HCT116 (cell line): ENCODE results near the gene SAMD4A. TPM values are rescaled to one million over a fixed set of nuclear protein-coding genes. Genes with fewer than 3 reads are reported as not detected.

Experiments used
- ATAC-seq: fragments of 200-7000 bp; cut with Tn5 transposase; 2 replicates; pipeline ENCODE4 v1.9.1; 2020; ENCODE audit warnings: mild to moderate bottlenecking, moderate library complexity
- BruUV-seq: library from RNA; stranded (reverse); fragments of 400-500 nt; replicated peaks from 2 replicates; lab custom pipeline; 2021; lab: Mats Ljungman, UMichigan
- CTCF ChIA-PET: fragments of 300-600 bp; sonication (Branson Sonifier 250); formaldehyde crosslinking; loops from one replicate; lab custom pipeline; 2021; ENCODE audit warnings: antibody characterized with exemption; lab: Charles Lee
- POLR2A ChIA-PET: fragments of 300-600, 350-600 bp; sonication (Branson Sonifier 250); formaldehyde crosslinking; loops from one replicate; lab custom pipeline; 2021; ENCODE audit warnings: antibody characterized with exemption; lab: Charles Lee
- RAD21 ChIA-PET, 2 experiments: fragments of 300-600 bp; sonication (Branson Sonifier 250); formaldehyde crosslinking; loops; one replicate each; lab custom pipeline; 2023; ENCODE audit warnings: low total read pairs in 2 of 2; ENCODE audit not compliant: uncharacterized antibody in 2 of 2, unreplicated experiment in 2 of 2, low non-redundant PET in 1 of 2; lab: Charles Lee
- DNase-seq: peaks from one replicate; pipeline ENCODE4 v3.0.0-alpha.2; 2010; ENCODE audit warnings: low read depth, low spot score
- H2AFZ ChIP-seq: fragments of 200-600 bp; shearing (Covaris generic), sonication (generic); 2 replicates; pipeline ENCODE4 v1.6.1; 2017; ENCODE audit warnings: low read depth, mixed run types, mixed read lengths, antibody characterized with exemption, low read length; ENCODE audit not compliant: poor library complexity, severe bottlenecking
- H3K27ac ChIP-seq: 2 replicates; pipeline ENCODE4 v1.5.1; 2012; ENCODE audit warnings: low read depth, low read length
- H3K27me3 ChIP-seq: fragments of 200-600 bp; sonication (generic); 2 replicates; pipeline ENCODE4 v1.6.1; 2016; ENCODE audit warnings: mixed run types, low read length, mixed read lengths; ENCODE audit not compliant: insufficient read depth
- H3K36me3 ChIP-seq, 2 experiments: fragments of 200-500 bp in 1 of 2; fragments of 200-600 bp in 1 of 2; sonication (Bioruptor generic) in 1 of 2; sonication (generic) in 1 of 2; 2 replicates each; pipeline versions ENCODE4 v1.5.1 to v1.6.1; 2014 to 2016; ENCODE audit warnings: low read length in 2 of 2, inconsistent platforms in 1 of 2, mixed read lengths in 1 of 2, mixed run types in 1 of 2; ENCODE audit not compliant: insufficient read depth in 2 of 2, control insufficient read depth in 1 of 2
- H3K4me1 ChIP-seq, 2 experiments: fragments of 200-600 bp in 1 of 2; sonication (generic) in 1 of 2; 2 replicates each; pipeline versions ENCODE4 v1.5.1 to v1.6.1; 2012 to 2017; ENCODE audit warnings: low read length in 2 of 2, inconsistent platforms in 1 of 2, mild to moderate bottlenecking in 1 of 2, mixed read lengths in 1 of 2, mixed run types in 1 of 2, moderate library complexity in 1 of 2; ENCODE audit not compliant: insufficient read depth in 2 of 2, control insufficient read depth in 1 of 2
- H3K4me2 ChIP-seq: fragments of 200-600 bp; sonication (generic); 2 replicates; pipeline ENCODE4 v1.6.1; 2017; ENCODE audit warnings: mixed run types, low read length, mixed read lengths
- H3K4me3 ChIP-seq, 2 experiments: fragments of 200-600 bp in 1 of 2; sonication (generic) in 1 of 2; replicated peaks in 1 of 2; 2 replicates each; pipeline ENCODE4 v1.5.1; 2011 to 2016; ENCODE audit warnings: low read length in 2 of 2, control low read depth in 1 of 2, low read depth in 1 of 2, mild to moderate bottlenecking in 1 of 2, mixed read lengths in 1 of 2, mixed run types in 1 of 2
- H3K79me2 ChIP-seq: fragments of 200-600 bp; sonication (generic); 2 replicates; pipeline ENCODE4 v1.6.1; 2017; ENCODE audit warnings: mild to moderate bottlenecking, mixed run types, low read length, moderate library complexity, mixed read lengths; ENCODE audit not compliant: insufficient read depth
- H3K9ac ChIP-seq: fragments of 200-600 bp; sonication (generic); 2 replicates; pipeline ENCODE4 v1.6.1; 2016; ENCODE audit warnings: low read length, mixed read lengths
- H3K9me2 ChIP-seq: fragments of 200-600 bp; sonication (generic), shearing (Covaris generic); 2 replicates; pipeline ENCODE4 v1.6.1; 2017; ENCODE audit warnings: mixed run types, mild to moderate bottlenecking, moderate library complexity; ENCODE audit not compliant: insufficient read depth
- H3K9me3 ChIP-seq, 2 experiments: fragments of 200-500 bp in 1 of 2; fragments of 200-600 bp in 1 of 2; sonication (Bioruptor generic) in 1 of 2; sonication (generic) in 1 of 2; 2 replicates each; pipeline ENCODE4 v1.6.1; 2014 to 2017; ENCODE audit warnings: low read length in 2 of 2, mixed read lengths in 2 of 2, inconsistent platforms in 1 of 2, low read depth in 1 of 2, mild to moderate bottlenecking in 1 of 2, mixed run types in 1 of 2, moderate library complexity in 1 of 2; ENCODE audit not compliant: control insufficient read depth in 1 of 2, insufficient read depth in 1 of 2
- H4K20me1 ChIP-seq: fragments of 200-600 bp; sonication (generic), shearing (Covaris generic); 2 replicates; pipeline ENCODE4 v1.6.1; 2017; ENCODE audit warnings: mixed run types, mild to moderate bottlenecking, moderate library complexity; ENCODE audit not compliant: insufficient read depth
- CEBPB ChIP-seq: IDR thresholded peaks from 2 replicates; pipeline ENCODE4 v1.6.1; 2012; ENCODE audit warnings: low read depth
- FOSL1 ChIP-seq: IDR thresholded peaks from 2 replicates; pipeline ENCODE4 v1.6.1; 2012; ENCODE audit warnings: low read depth
- POLR2AphosphoS5 ChIP-seq: IDR thresholded peaks from 2 replicates; pipeline ENCODE4 v1.6.1; 2011; ENCODE audit warnings: mild to moderate bottlenecking, low read depth, low read length, moderate library complexity
- SIN3A ChIP-seq: IDR thresholded peaks from 2 replicates; pipeline ENCODE4 v1.6.1; 2012; ENCODE audit warnings: low read depth
- SP1 ChIP-seq: IDR thresholded peaks from 2 replicates; pipeline ENCODE4 v1.6.1; 2012; ENCODE audit warnings: low read depth
- TCF7L2 ChIP-seq: IDR thresholded peaks from 2 replicates; pipeline ENCODE4 v1.7.0; 2011; ENCODE audit warnings: borderline replicate concordance, inconsistent platforms; ENCODE audit not compliant: insufficient read depth, insufficient read length; ENCODE audit errors: extremely low read depth
- YY1 ChIP-seq: IDR thresholded peaks from 2 replicates; pipeline ENCODE4 v1.6.1; 2011; ENCODE audit warnings: low read length, low read depth, moderate library complexity, mild to moderate bottlenecking; ENCODE audit not compliant: insufficient replicate concordance; ENCODE audit errors: extremely low read depth
- ZBTB33 ChIP-seq: IDR thresholded peaks from 2 replicates; pipeline ENCODE4 v1.6.1; 2011; ENCODE audit warnings: mild to moderate bottlenecking, low read length, moderate library complexity; ENCODE audit not compliant: insufficient replicate concordance; ENCODE audit errors: extremely low read depth
- ZNF274 ChIP-seq: fragments of 200-500 bp; sonication (Bioruptor generic); IDR thresholded peaks from 2 replicates; pipeline ENCODE4 v1.6.1; 2014; ENCODE audit warnings: mild to moderate bottlenecking, low read depth, low read length, inconsistent platforms
- intact Hi-C: fragments of 100-400 bp; cut with micrococcal nuclease; formaldehyde crosslinking; loops from 2 replicates; pipeline ENCODE4 v1.10.0; 2022
- total RNA-seq: library from RNA; stranded (reverse); gene quantifications from one replicate; pipeline ENCODE4 v1.2.1, GENCODE V29; 2021; ENCODE audit not compliant: unreplicated experiment
- TF ChIP-seq, protein P1 (sequence below): IDR thresholded peaks from 2 replicates; pipeline ENCODE4 v1.6.1; 2012
- TF ChIP-seq, protein P2 (sequence below): IDR thresholded peaks from 2 replicates; pipeline ENCODE4 v1.6.1; 2012; ENCODE audit warnings: low read depth

The SAMD4A gene
- total RNA-seq, 1 experiment from 2014 or later: 9.0 TPM

DNA sequence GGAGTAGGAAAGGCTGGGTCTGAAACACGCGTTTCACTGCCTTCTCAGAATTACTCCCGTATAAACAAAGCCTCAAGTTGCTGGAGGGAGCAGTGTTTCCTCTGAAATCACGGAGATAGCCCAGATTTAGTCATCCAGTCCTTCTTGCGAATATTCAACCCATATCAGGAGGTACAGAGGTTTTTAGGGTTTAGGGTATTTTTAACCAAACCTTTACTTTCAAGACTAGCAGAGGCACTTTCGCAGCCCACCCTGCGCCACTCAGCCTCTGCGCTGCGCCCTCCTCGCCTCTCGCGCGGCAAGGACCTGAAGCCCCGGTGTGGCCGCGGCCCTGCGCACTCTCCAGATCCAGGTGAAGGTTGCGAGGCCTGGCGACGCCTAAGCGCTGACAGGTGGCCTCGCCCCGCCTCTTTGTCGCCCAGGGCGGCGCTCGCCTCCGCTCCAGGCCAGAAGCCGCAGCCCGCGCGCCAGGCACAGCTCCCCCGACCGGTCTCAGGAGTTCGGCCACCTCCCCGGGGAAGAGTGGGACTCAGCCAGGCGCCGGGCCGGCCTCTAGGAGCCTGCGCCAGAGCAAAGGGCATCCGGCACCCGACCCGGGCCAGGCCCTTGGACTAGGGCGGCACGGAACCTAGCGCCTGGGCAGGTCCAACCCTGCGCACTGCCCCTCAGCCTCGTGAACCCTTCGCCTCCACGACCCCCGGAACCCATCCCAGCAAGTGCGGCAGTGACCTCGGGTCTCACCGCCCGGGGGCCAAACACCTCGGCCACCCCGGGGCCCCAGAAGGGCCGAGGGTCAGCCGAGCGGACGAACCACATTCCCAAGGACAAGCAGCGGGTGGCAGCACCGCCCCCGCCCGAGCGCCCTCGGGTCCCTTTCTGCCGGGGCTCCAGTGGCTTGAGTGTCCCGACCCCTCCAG, 1.8 kb upstream of the SAMD4A start (continued):
- no peak for TF ChIP-seq ZBTB33
- no peak for TF ChIP-seq ZNF274
- TF ChIP-seq TCF7L2: peak; percentile 41
- TF ChIP-seq FOSL1: no peak
- peak; percentile 66; the same call in 1 of the 2 replicates for TF ChIP-seq SIN3A

DNA sequence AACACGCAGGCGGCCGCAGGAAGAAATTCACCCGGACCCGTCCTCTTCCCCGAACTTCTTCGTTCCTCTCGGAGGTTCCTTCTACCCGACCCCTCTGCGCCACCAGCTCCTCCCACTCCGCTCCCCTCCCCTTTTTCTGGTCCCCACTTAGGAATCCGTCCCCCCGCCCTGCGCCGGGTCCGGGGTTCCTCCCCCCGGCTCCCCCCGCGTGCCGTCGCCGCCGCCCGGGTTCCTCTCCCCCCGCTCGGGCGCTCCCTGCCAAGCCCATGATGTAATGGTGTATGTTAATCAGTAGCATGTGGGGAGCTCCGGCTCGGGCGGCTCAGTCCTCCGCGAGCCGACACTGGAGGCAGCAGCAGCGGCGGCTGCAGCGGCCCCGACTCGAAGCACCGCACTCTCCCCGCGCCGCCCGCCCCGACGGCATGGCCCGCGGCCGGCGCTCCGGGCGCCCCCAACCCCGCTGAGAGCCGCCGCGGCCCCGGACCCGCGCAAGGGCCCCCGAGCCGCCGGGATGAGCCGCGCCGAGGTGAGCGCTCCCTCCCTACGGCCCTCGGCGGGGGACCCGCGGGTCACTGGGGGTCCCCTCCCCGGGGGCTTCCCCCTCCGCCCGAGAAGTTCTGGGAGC, 1.0 kb upstream of the SAMD4A start:
- Histone ChIP-seq H3K79me2 (peaks cover 11% of the 10 kb centered on the region; the same call in 1 of the 2 replicates), H3K4me1 (peaks cover 10 to 46% of the 10 kb centered on the region in 2 experiments), H3K4me2 (peak overlapping the region; percentile 96), H3K4me3 (peak overlapping the region; percentile 61 to 73), H3K9me2 (no peaks in the 10 kb centered on the region), H3K9ac (peak overlapping the region; percentile 76), H2AFZ (peak overlapping the region; percentile 79), H3K9me3 (no peaks in the 10 kb centered on the region), H3K36me3 (no peaks in the 10 kb centered on the region; a peak in 1 of 4 replicates), H3K27me3 (no peaks in the 10 kb centered on the region), H4K20me1 (no peaks in the 10 kb centered on the region), H3K27ac (peak overlapping the region; percentile 74)
- POLR2A ChIA-PET: interaction anchor here (0.9 to 3.8 kb wide), 4 partner anchors 17 to 208 kb away, joined by 5 to 24 read pairs (median 6); partner anchors contain the start of gene CGRRF1
- ATAC-seq: peak; percentile 51
- no peak for DNase-seq
- BruUV-seq: no TSS peak
- CTCF ChIA-PET: interaction anchor here (1.3 to 5.4 kb wide), 4 partner anchors 125 to 239 kb away, joined by 3 to 131 read pairs (median 26); no protein-coding TSS in a partner anchor
- RAD21 ChIA-PET: interaction anchor here (1.1 to 3.0 kb wide), 3 partner anchors 126 to 208 kb away, joined by 3 to 16 read pairs (median 10); no protein-coding TSS in a partner anchor
- intact Hi-C loops: loop anchor here (2.0 to 5.0 kb wide), 2 partner anchors 86 to 327 kb away; no protein-coding TSS in a partner anchor
- TF ChIP-seq YY1 (peak; percentile 26), ZBTB33 (no peak), SIN3A (peak; percentile 42; the same call in 1 of the 2 replicates), POLR2AphosphoS5 (peak; percentile 10; the same call in 1 of the 2 replicates), TCF7L2 (peak; percentile 5), SP1 (peak; percentile 30; the same call in 1 of the 2 replicates), CEBPB (no peak), FOSL1 (no peak)
- TF ChIP-seq, protein P1, sequence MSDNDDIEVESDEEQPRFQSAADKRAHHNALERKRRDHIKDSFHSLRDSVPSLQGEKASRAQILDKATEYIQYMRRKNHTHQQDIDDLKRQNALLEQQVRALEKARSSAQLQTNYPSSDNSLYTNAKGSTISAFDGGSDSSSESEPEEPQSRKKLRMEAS: peak; percentile 69
- TF ChIP-seq, protein P2, sequence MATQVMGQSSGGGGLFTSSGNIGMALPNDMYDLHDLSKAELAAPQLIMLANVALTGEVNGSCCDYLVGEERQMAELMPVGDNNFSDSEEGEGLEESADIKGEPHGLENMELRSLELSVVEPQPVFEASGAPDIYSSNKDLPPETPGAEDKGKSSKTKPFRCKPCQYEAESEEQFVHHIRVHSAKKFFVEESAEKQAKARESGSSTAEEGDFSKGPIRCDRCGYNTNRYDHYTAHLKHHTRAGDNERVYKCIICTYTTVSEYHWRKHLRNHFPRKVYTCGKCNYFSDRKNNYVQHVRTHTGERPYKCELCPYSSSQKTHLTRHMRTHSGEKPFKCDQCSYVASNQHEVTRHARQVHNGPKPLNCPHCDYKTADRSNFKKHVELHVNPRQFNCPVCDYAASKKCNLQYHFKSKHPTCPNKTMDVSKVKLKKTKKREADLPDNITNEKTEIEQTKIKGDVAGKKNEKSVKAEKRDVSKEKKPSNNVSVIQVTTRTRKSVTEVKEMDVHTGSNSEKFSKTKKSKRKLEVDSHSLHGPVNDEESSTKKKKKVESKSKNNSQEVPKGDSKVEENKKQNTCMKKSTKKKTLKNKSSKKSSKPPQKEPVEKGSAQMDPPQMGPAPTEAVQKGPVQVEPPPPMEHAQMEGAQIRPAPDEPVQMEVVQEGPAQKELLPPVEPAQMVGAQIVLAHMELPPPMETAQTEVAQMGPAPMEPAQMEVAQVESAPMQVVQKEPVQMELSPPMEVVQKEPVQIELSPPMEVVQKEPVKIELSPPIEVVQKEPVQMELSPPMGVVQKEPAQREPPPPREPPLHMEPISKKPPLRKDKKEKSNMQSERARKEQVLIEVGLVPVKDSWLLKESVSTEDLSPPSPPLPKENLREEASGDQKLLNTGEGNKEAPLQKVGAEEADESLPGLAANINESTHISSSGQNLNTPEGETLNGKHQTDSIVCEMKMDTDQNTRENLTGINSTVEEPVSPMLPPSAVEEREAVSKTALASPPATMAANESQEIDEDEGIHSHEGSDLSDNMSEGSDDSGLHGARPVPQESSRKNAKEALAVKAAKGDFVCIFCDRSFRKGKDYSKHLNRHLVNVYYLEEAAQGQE: no peak
